Caco-2 (cell line): ENCODE results near the gene SOD2. TPM values are rescaled to one million over a fixed set of nuclear protein-coding genes. Genes with fewer than 3 reads are reported as not detected.

Source experiments
- BruUV-seq: library from RNA; stranded (reverse); fragments of 400-500 nt; replicated peaks from 2 replicates; lab custom pipeline; 2021; lab: Mats Ljungman, UMichigan
- CTCF ChIA-PET: fragments of 300-600 bp; sonication (Branson Sonifier 250); formaldehyde crosslinking; loops from one replicate; lab custom pipeline; 2022; ENCODE audit warnings: antibody characterized with exemption; lab: Charles Lee
- POLR2A ChIA-PET: fragments of 300-600 bp; sonication (Branson Sonifier 250); formaldehyde crosslinking; loops from one replicate; lab custom pipeline; 2022; ENCODE audit warnings: antibody characterized with exemption; lab: Charles Lee
- DNase-seq, 2 experiments: peaks; one replicate each; pipeline versions ENCODE4 v3.0.0 to v3.0.0-alpha.2; 2020 to 2022
- H3K27me3 ChIP-seq: replicated peaks from 2 replicates; pipeline ENCODE4 v1.6.0; 2011; ENCODE audit warnings: low read length; ENCODE audit not compliant: control insufficient read depth, insufficient read depth
- H3K36me3 ChIP-seq: 2 replicates; pipeline ENCODE4 v1.5.1; 2011; ENCODE audit warnings: low read length; ENCODE audit not compliant: control insufficient read depth, insufficient read depth
- H3K4me1 ChIP-seq: fragments of 250-450 bp; sonication (Bioruptor Pico); 2 replicates; pipeline ENCODE4 v1.5.1; 2020; ENCODE audit warnings: mild to moderate bottlenecking
- H3K4me3 ChIP-seq: 2 replicates; pipeline ENCODE4 v1.5.1; 2011; ENCODE audit warnings: low read depth, mild to moderate bottlenecking, control low read depth, low read length
- H3K9me3 ChIP-seq: fragments of 250-450 bp; sonication (Bioruptor Pico); 2 replicates; pipeline ENCODE4 v1.5.1; 2020; ENCODE audit warnings: mild to moderate bottlenecking, moderate library complexity
- H3K27ac Mint-ChIP-seq: one replicate; pipeline ENCODE4 v1.8.0; 2022; ENCODE audit warnings: mixed read lengths; ENCODE audit not compliant: unreplicated experiment
- H3K27me3 Mint-ChIP-seq: one replicate; pipeline ENCODE4 v1.8.0; 2022; ENCODE audit warnings: mixed read lengths; ENCODE audit not compliant: insufficient read depth, unreplicated experiment
- H3K36me3 Mint-ChIP-seq: one replicate; pipeline ENCODE4 v1.8.0; 2022; ENCODE audit warnings: mild to moderate bottlenecking, mixed read lengths; ENCODE audit not compliant: insufficient read depth, unreplicated experiment
- H3K4me1 Mint-ChIP-seq: one replicate; pipeline ENCODE4 v1.8.0; 2022; ENCODE audit warnings: low read depth, mixed read lengths; ENCODE audit not compliant: unreplicated experiment
- H3K4me3 Mint-ChIP-seq: one replicate; pipeline ENCODE4 v1.8.0; 2022; ENCODE audit warnings: mild to moderate bottlenecking, moderate library complexity, mixed read lengths; ENCODE audit not compliant: unreplicated experiment
- H3K9me3 Mint-ChIP-seq: one replicate; pipeline ENCODE4 v1.8.0; 2022; ENCODE audit warnings: mixed read lengths; ENCODE audit not compliant: unreplicated experiment
- CTCF ChIP-seq, 2 experiments: fragments of 200-600 bp in 1 of 2; IDR thresholded peaks; 1 replicate in 1 of 2; 2 replicates in 1 of 2; pipeline versions ENCODE4 v1.5.1 to v1.8.0; 2011 to 2022; ENCODE audit warnings: antibody characterized with exemption in 1 of 2, control low read depth in 1 of 2, inconsistent platforms in 1 of 2, low read depth in 1 of 2, low read length in 1 of 2, mild to moderate bottlenecking in 1 of 2, moderate library complexity in 1 of 2; ENCODE audit not compliant: insufficient read depth in 1 of 2, severe bottlenecking in 1 of 2, unreplicated experiment in 1 of 2
- intact Hi-C: fragments of 100-400 bp; cut with micrococcal nuclease; formaldehyde crosslinking; loops from one replicate; pipeline ENCODE4 v1.10.0; 2022; ENCODE audit not compliant: unreplicated experiment
- total RNA-seq: library from RNA; stranded (reverse); gene quantifications from 2 replicates; pipeline ENCODE4 v1.2.3, GENCODE V29; 2022

SOD2 gene
- total RNA-seq, 1 experiment from 2014 or later, result 110 TPM

GRCh38 chr6:159716247-159717096 is 23.4 kb upstream of the SOD2 start:
- no peak overlapping the region for H3K27ac Mint-ChIP-seq
- H3K36me3 Mint-ChIP-seq, result peaks cover 9% of the 10 kb centered on the region
- CTCF ChIA-PET, result no interaction called here
- no peak for DNase-seq
- H3K4me3 ChIP-seq, result no peak overlapping the region
- no peaks in the 10 kb centered on the region for H3K27me3 ChIP-seq
- BruUV-seq, result no TSS peak
- H3K9me3 ChIP-seq, result no peaks in the 10 kb centered on the region
- no peak overlapping the region for H3K4me3 Mint-ChIP-seq
- TF ChIP-seq CTCF (IDR thresholded peaks at IDR 0.05; ENCODE audit: insufficient read depth in 1 of 2, low read depth in 1 of 2, low read length in 1 of 2, severe bottlenecking in 1 of 2, unreplicated experiment in 1 of 2), result no peak
- no peaks in the 10 kb centered on the region for H3K4me1 Mint-ChIP-seq
- H3K27me3 Mint-ChIP-seq, result no peaks in the 10 kb centered on the region
- POLR2A ChIA-PET, result no interaction called here
- H3K36me3 ChIP-seq, result no peaks in the 10 kb centered on the region
- H3K4me1 ChIP-seq, result no peaks in the 10 kb centered on the region
- intact Hi-C loops, result no loop called here
- H3K9me3 Mint-ChIP-seq, result no peaks in the 10 kb centered on the region

- Histone ChIP-seq H3K36me3 (no peaks in the 10 kb centered on the region), H3K9me3 (no peaks in the 10 kb centered on the region), H3K4me3 (no peak overlapping the region), H3K4me1 (no peaks in the 10 kb centered on the region), H3K27me3 (no peaks in the 10 kb centered on the region)
- intact Hi-C loops, result no loop called here
- peaks cover 9% of the 10 kb centered on the region for H3K36me3 Mint-ChIP-seq
- no peak overlapping the region for H3K27ac Mint-ChIP-seq
- POLR2A ChIA-PET, result no interaction called here
- no peak overlapping the region for H3K4me3 Mint-ChIP-seq
- DNase-seq, result no peak
- TF ChIP-seq CTCF (IDR thresholded peaks at IDR 0.05; ENCODE audit: insufficient read depth in 1 of 2, low read depth in 1 of 2, low read length in 1 of 2, severe bottlenecking in 1 of 2, unreplicated experiment in 1 of 2), result no peak
- no peaks in the 10 kb centered on the region for H3K9me3 Mint-ChIP-seq
- CTCF ChIA-PET, result no interaction called here
- no peaks in the 10 kb centered on the region for H3K27me3 Mint-ChIP-seq
- no peaks in the 10 kb centered on the region for H3K4me1 Mint-ChIP-seq
- no TSS peak for BruUV-seq
These were observed 22.6 kb upstream of the SOD2 start for GRCh38 chr6:159715605-159716004.

- CTCF ChIA-PET, result no interaction called here
- H3K36me3 Mint-ChIP-seq, result peaks cover 9% of the 10 kb centered on the region
- H3K27ac Mint-ChIP-seq, result no peak overlapping the region
- no peaks in the 10 kb centered on the region for H3K4me1 Mint-ChIP-seq
- H3K27me3 ChIP-seq, result no peaks in the 10 kb centered on the region
- H3K27me3 Mint-ChIP-seq, result no peaks in the 10 kb centered on the region
- POLR2A ChIA-PET, result no interaction called here
- H3K4me3 ChIP-seq, result no peak overlapping the region
- intact Hi-C loops, result no loop called here
- no peak overlapping the region for H3K4me3 Mint-ChIP-seq
- H3K9me3 ChIP-seq, result no peaks in the 10 kb centered on the region
- TF ChIP-seq CTCF (IDR thresholded peaks at IDR 0.05; ENCODE audit: insufficient read depth in 1 of 2, low read depth in 1 of 2, low read length in 1 of 2, severe bottlenecking in 1 of 2, unreplicated experiment in 1 of 2), result no peak
- no peaks in the 10 kb centered on the region for H3K9me3 Mint-ChIP-seq
- BruUV-seq, result no TSS peak
- H3K4me1 ChIP-seq, result no peaks in the 10 kb centered on the region
- DNase-seq, result no peak
- no peaks in the 10 kb centered on the region for H3K36me3 ChIP-seq
These were observed 22.1 kb upstream of the SOD2 start for GRCh38 chr6:159715166-159715565.
